ENCODE measurements around the gene AKAP11. TPM values are rescaled to one million over a fixed set of nuclear protein-coding genes. Genes with fewer than 3 reads are reported as not detected.

AKAP11 gene
- total RNA-seq, 1 experiment from 2014 or later, result 24.1 TPM

DNA sequence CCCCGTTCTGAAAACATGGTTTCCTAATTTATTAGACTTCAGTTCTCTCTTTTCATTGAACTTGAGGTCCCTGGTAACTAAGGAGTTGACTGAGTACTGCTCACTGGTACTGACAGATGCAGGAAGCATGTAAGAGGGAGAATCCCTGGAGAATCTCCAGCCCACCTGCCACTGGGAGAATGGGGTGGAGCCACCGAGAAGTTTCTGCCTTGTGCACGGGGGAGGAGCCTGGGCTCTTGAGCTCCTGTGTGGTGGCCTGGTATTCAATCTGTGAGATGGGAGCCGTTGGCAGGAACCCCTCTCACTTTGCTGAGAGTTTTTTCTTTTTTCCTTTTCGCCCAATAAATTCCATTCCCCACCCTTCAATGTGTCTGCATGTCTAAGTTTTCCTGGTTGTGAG is 13.2 kb upstream of the AKAP11 start:
- DNase-seq (ENCODE audit: low spot score), result no peak
- Histone ChIP-seq H3K4me3 (ENCODE audit: low read depth, low read length, poor library complexity, severe bottlenecking) (no peak overlapping the region), H3K27ac (ENCODE audit: low read depth, low read length, poor library complexity, severe bottlenecking) (no peak overlapping the region), H3K27me3 (replicated peaks; ENCODE audit: insufficient read depth, low read depth, low read length, poor library complexity) (no peaks in the 10 kb centered on the region), H3K36me3 (ENCODE audit: insufficient read depth, low read length, poor library complexity, severe bottlenecking) (no peaks in the 10 kb centered on the region), H3K4me1 (ENCODE audit: insufficient read depth, low read length, poor library complexity, severe bottlenecking) (no peaks in the 10 kb centered on the region), H3K9me3 (ENCODE audit: low read depth, low read length, poor library complexity, severe bottlenecking) (no peaks in the 10 kb centered on the region)
- TF ChIP-seq EZH2 (IDR thresholded peaks at IDR 0.05; ENCODE audit: borderline replicate concordance, low read depth, low read length, poor library complexity, severe bottlenecking), result no peak
- TF ChIP-seq, protein P1, sequence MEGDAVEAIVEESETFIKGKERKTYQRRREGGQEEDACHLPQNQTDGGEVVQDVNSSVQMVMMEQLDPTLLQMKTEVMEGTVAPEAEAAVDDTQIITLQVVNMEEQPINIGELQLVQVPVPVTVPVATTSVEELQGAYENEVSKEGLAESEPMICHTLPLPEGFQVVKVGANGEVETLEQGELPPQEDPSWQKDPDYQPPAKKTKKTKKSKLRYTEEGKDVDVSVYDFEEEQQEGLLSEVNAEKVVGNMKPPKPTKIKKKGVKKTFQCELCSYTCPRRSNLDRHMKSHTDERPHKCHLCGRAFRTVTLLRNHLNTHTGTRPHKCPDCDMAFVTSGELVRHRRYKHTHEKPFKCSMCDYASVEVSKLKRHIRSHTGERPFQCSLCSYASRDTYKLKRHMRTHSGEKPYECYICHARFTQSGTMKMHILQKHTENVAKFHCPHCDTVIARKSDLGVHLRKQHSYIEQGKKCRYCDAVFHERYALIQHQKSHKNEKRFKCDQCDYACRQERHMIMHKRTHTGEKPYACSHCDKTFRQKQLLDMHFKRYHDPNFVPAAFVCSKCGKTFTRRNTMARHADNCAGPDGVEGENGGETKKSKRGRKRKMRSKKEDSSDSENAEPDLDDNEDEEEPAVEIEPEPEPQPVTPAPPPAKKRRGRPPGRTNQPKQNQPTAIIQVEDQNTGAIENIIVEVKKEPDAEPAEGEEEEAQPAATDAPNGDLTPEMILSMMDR (conservative IDR thresholded peaks at IDR 0.05; ENCODE audit: low read depth, low read length), result no peak
- POLR2A ChIA-PET (ENCODE audit: low non-redundant PET), result no interaction called here
- CTCF ChIA-PET, result no interaction called here
- no TSS peak for BruUV-seq (replicated peaks)
- intact Hi-C loops (cut with micrococcal nuclease; ENCODE audit: unreplicated experiment), result no loop called here

DNA sequence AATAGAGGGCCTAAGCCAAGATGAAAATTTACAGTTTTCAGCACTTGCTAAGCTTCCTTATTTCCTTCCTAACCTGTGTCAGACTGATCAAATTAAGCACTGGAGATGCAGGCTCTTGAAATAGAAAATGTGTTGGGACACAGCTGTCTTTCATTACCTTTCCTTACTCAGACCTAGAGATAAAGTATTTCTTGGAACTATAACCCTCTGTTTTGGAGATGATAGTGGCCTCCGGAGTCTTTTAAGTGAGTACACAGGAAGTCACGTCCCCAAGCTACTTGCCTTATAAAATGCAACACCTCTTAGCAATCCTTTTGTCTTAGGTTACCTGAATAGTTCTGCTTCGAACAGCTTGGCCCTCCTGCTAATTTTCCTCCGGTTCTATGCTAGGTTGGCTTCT is 12.4 kb upstream of the AKAP11 start:
- Histone ChIP-seq H3K4me1 (ENCODE audit: insufficient read depth, low read length, poor library complexity, severe bottlenecking) (peaks cover 3% of the 10 kb centered on the region), H3K4me3 (ENCODE audit: low read depth, low read length, poor library complexity, severe bottlenecking) (no peak overlapping the region), H3K9me3 (ENCODE audit: low read depth, low read length, poor library complexity, severe bottlenecking) (no peaks in the 10 kb centered on the region), H3K27ac (ENCODE audit: low read depth, low read length, poor library complexity, severe bottlenecking) (no peak overlapping the region), H3K36me3 (ENCODE audit: insufficient read depth, low read length, poor library complexity, severe bottlenecking) (no peaks in the 10 kb centered on the region), H3K27me3 (replicated peaks; ENCODE audit: insufficient read depth, low read depth, low read length, poor library complexity) (no peaks in the 10 kb centered on the region)
- DNase-seq (ENCODE audit: low spot score), result no peak
- POLR2A ChIA-PET (ENCODE audit: low non-redundant PET), result no interaction called here
- CTCF ChIA-PET, result no interaction called here
- BruUV-seq (replicated peaks), result no TSS peak
- intact Hi-C loops (cut with micrococcal nuclease; ENCODE audit: unreplicated experiment), result no loop called here
- TF ChIP-seq EZH2 (IDR thresholded peaks at IDR 0.05; ENCODE audit: borderline replicate concordance, low read depth, low read length, poor library complexity, severe bottlenecking), result no peak
- TF ChIP-seq, protein P1 (conservative IDR thresholded peaks at IDR 0.05; ENCODE audit: low read depth, low read length), result no peak

DNA sequence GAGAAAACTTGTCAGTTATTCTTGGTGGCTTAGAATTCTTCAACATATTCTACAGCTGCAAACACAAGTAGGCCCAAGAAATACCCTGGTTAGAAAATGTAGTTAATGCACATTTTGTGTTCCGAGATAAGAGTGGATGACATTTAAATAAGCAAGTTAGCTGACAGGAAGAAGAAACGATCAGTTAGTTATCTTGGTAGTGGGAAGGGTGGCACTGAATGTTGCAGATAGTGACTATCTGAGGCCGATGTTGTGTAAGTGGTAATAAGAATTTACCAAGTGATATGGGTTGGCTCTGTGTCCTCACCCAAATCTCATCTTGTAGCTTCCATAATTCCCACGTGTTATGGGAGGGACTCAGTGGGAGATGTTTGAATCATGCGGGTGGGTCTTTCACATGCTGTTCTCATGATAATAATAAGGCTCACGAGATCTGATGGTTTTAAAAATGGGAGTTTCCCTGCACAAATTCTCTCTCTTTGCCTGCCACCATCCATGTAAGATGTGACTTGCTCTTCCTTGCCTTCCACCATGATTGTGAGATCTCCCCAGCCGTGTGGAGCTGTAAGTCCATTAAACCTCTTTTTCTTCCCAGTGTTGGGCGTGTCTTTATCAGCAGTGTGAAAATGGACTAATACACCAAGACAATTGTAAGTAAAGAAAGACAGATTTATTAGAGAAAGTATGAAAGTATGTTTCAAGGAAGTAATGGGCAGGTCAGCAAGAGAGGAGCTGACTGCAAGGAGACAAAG is 10.9 kb upstream of the AKAP11 start:
- POLR2A ChIA-PET (ENCODE audit: low non-redundant PET), result no interaction called here
- no peaks in the 10 kb centered on the region for H3K36me3 ChIP-seq (ENCODE audit: insufficient read depth, low read length, poor library complexity, severe bottlenecking)
- CTCF ChIA-PET, result no interaction called here
- H3K27me3 ChIP-seq (replicated peaks; ENCODE audit: insufficient read depth, low read depth, low read length, poor library complexity), result no peaks in the 10 kb centered on the region
- no peak overlapping the region for H3K27ac ChIP-seq (ENCODE audit: low read depth, low read length, poor library complexity, severe bottlenecking)
- no peak for DNase-seq (ENCODE audit: low spot score)
- H3K4me1 ChIP-seq (ENCODE audit: insufficient read depth, low read length, poor library complexity, severe bottlenecking), result peaks cover 12% of the 10 kb centered on the region
- no peak overlapping the region for H3K4me3 ChIP-seq (ENCODE audit: low read depth, low read length, poor library complexity, severe bottlenecking)
- H3K9me3 ChIP-seq (ENCODE audit: low read depth, low read length, poor library complexity, severe bottlenecking), result no peaks in the 10 kb centered on the region
- intact Hi-C loops (cut with micrococcal nuclease; ENCODE audit: unreplicated experiment), result no loop called here
- TF ChIP-seq EZH2 (IDR thresholded peaks at IDR 0.05; ENCODE audit: borderline replicate concordance, low read depth, low read length, poor library complexity, severe bottlenecking), result no peak
- TF ChIP-seq, protein P1 (conservative IDR thresholded peaks at IDR 0.05; ENCODE audit: low read depth, low read length), result no peak
- BruUV-seq (replicated peaks), result no TSS peak
